Trophoblast cell (in vitro differentiated cells and primary cell): ENCODE results near the gene XPR1.

Experiments
- DNase-seq, 2 donors: peaks; one replicate each; pipeline ENCODE4 v3.0.0-alpha.2; 2016
- H2AFZ ChIP-seq: 2 replicates; pipeline ENCODE4 v1.6.1; 2013; ENCODE audit warnings: low read length, moderate library complexity, mild to moderate bottlenecking; ENCODE audit not compliant: insufficient read depth, poor library complexity
- H2AK5ac ChIP-seq: 2 replicates; pipeline ENCODE4 v1.6.1; 2013; ENCODE audit warnings: mild to moderate bottlenecking, low read length
- H2BK120ac ChIP-seq: 2 replicates; pipeline ENCODE4 v1.6.1; 2013; ENCODE audit warnings: low read length, mild to moderate bottlenecking, moderate library complexity; ENCODE audit not compliant: insufficient read depth, poor library complexity
- H2BK12ac ChIP-seq: 2 replicates; pipeline ENCODE4 v1.6.1; 2013; ENCODE audit warnings: mild to moderate bottlenecking, low read length, moderate library complexity
- H2BK5ac ChIP-seq: 2 replicates; pipeline ENCODE4 v1.6.1; 2013; ENCODE audit warnings: low read length, low read depth, moderate library complexity, mild to moderate bottlenecking; ENCODE audit not compliant: poor library complexity
- H3K14ac ChIP-seq: 2 replicates; pipeline ENCODE4 v1.6.1; 2013; ENCODE audit warnings: mild to moderate bottlenecking, low read length
- H3K18ac ChIP-seq: 2 replicates; pipeline ENCODE4 v1.6.1; 2013; ENCODE audit warnings: mild to moderate bottlenecking, low read length
- H3K23ac ChIP-seq: 2 replicates; pipeline ENCODE4 v1.6.1; 2013; ENCODE audit warnings: low read length
- H3K27ac ChIP-seq: 2 replicates; pipeline ENCODE4 v1.5.1; 2013; ENCODE audit warnings: low read depth, mild to moderate bottlenecking, inconsistent platforms, low read length, moderate library complexity
- H3K27me3 ChIP-seq: 2 replicates; pipeline ENCODE4 v1.6.1; 2013; ENCODE audit warnings: inconsistent platforms, mild to moderate bottlenecking, low read length, moderate library complexity; ENCODE audit not compliant: insufficient read depth
- H3K36me3 ChIP-seq, 2 experiments: 1 replicate in 1 of 2; 2 replicates in 1 of 2; pipeline ENCODE4 v1.6.1; 2013; ENCODE audit warnings: low read length in 2 of 2, mild to moderate bottlenecking in 2 of 2, moderate library complexity in 1 of 2; ENCODE audit not compliant: insufficient read depth in 2 of 2, control insufficient read depth in 1 of 2
- H3K4ac ChIP-seq: 2 replicates; pipeline ENCODE4 v1.6.1; 2013; ENCODE audit warnings: low read depth, mild to moderate bottlenecking, low read length, moderate library complexity
- H3K4me1 ChIP-seq, 2 experiments: 1 replicate in 1 of 2; 2 replicates in 1 of 2; pipeline ENCODE4 v1.6.1; 2013; ENCODE audit warnings: low read length in 2 of 2, mild to moderate bottlenecking in 2 of 2, moderate library complexity in 1 of 2; ENCODE audit not compliant: insufficient read depth in 2 of 2, control insufficient read depth in 1 of 2
- H3K4me2 ChIP-seq: 2 replicates; pipeline ENCODE4 v1.6.1; 2013; ENCODE audit warnings: inconsistent platforms, mild to moderate bottlenecking, low read length, moderate library complexity
- H3K4me3 ChIP-seq: 2 replicates; pipeline ENCODE4 v1.5.1; 2013; ENCODE audit warnings: mild to moderate bottlenecking, low read depth, low read length, inconsistent platforms
- H3K79me1 ChIP-seq: one replicate; pipeline ENCODE4 v1.6.1; 2013; ENCODE audit warnings: low read length
- H3K79me2 ChIP-seq: 2 replicates; pipeline ENCODE4 v1.6.1; 2013; ENCODE audit warnings: low read length, mild to moderate bottlenecking; ENCODE audit not compliant: control insufficient read depth, insufficient read depth, poor library complexity
- H3K9ac ChIP-seq: 2 replicates; pipeline ENCODE4 v1.6.1; 2013; ENCODE audit warnings: mild to moderate bottlenecking, low read length
- H3K9me3 ChIP-seq: 2 replicates; pipeline ENCODE4 v1.6.1; 2013; ENCODE audit warnings: low read depth, mild to moderate bottlenecking, control low read depth, inconsistent platforms, low read length; ENCODE audit not compliant: insufficient read depth
- H4K12ac ChIP-seq: 2 replicates; pipeline ENCODE4 v1.6.1; 2013; ENCODE audit warnings: low read depth, mild to moderate bottlenecking, low read length, moderate library complexity
- H4K8ac ChIP-seq: 2 replicates; pipeline ENCODE4 v1.6.1; 2013; ENCODE audit warnings: low read depth, mild to moderate bottlenecking, low read length, moderate library complexity
- H4K91ac ChIP-seq: one replicate; pipeline ENCODE4 v1.6.1; 2013; ENCODE audit warnings: low read depth, mild to moderate bottlenecking, low read length, moderate library complexity
- WGBS: extraction: QIAGEN DNeasy Blood & Tissue Kit; methylation state at CpG from one replicate; pipeline ENCODE4 v1.1.7; 2013; ENCODE audit warnings: missing lambda C conversion rate; ENCODE audit not compliant: insufficient read length, insufficient coverage; ENCODE audit errors: extremely low coverage; 5-methylcytosine and 5-hydroxymethylcytosine counted together

XPR1 gene

DNA sequence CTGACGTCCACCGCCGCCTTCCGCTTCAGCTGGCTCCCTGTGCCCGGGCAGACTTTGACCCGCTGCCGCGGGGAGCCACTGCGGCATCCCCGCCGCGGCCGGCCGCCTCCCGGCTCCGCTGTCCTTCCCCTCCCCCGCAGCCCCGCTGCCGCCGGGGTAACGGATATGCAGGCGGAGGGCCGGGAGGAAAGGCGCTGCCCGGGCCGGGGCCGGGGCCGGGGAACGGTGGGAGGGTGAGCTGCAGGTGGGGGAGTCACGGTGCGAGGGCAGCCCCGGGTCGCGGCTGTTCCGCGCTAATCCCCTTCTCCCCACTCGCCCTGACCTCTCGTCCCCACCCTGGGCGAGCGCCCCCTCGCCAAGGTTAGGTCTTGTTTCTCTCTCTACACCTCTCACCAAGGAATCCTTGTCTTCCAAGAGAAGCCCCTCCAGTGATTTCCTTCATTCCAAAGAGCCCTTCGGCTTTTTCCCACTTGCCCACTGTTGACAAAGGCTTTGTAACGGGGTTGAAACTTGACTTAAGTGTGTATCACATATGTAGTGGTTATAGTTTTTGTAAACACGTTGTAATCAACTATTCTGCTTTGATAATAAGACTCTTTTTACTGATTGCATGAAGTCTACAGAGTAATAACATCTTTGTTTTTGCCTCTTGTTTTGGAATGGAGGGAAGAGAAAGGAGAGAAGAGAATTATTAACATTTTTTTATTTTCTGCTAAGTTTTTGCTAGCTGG is 669 bp downstream of the XPR1 start:
- Histone ChIP-seq H3K27me3 (no peaks in the 10 kb centered on the region), H3K4me1 (no peaks in the 10 kb centered on the region), H3K79me2 (peaks cover 4% of the 10 kb centered on the region), H3K4me2 (peak overlapping the region; percentile 85), H3K79me1 (peaks cover 3% of the 10 kb centered on the region), H4K8ac (peak overlapping the region; percentile 76), H2AK5ac (no peak overlapping the region), H3K18ac (peak overlapping the region; percentile 78), H4K12ac (peak overlapping the region; percentile 51), H3K23ac (no peak overlapping the region), H3K9me3 (no peaks in the 10 kb centered on the region), H2BK5ac (peak overlapping the region; percentile 67), H2AFZ (peak overlapping the region; percentile 92), H3K36me3 (no peaks in the 10 kb centered on the region), H4K91ac (peak overlapping the region; percentile 2), H3K4me3 (peak overlapping the region; percentile 98), H3K9ac (peak overlapping the region; percentile 84), H3K27ac (peak overlapping the region; percentile 78), H2BK12ac (peak overlapping the region; percentile 51), H3K14ac (peak overlapping the region; percentile 82), H3K4ac (no peak overlapping the region), H2BK120ac (no peak overlapping the region)
- WGBS = no CpG with 5 or more reads among the region's 44 CpGs
- DNase-seq = peak in 1 of 2 donors; percentile 44

DNA sequence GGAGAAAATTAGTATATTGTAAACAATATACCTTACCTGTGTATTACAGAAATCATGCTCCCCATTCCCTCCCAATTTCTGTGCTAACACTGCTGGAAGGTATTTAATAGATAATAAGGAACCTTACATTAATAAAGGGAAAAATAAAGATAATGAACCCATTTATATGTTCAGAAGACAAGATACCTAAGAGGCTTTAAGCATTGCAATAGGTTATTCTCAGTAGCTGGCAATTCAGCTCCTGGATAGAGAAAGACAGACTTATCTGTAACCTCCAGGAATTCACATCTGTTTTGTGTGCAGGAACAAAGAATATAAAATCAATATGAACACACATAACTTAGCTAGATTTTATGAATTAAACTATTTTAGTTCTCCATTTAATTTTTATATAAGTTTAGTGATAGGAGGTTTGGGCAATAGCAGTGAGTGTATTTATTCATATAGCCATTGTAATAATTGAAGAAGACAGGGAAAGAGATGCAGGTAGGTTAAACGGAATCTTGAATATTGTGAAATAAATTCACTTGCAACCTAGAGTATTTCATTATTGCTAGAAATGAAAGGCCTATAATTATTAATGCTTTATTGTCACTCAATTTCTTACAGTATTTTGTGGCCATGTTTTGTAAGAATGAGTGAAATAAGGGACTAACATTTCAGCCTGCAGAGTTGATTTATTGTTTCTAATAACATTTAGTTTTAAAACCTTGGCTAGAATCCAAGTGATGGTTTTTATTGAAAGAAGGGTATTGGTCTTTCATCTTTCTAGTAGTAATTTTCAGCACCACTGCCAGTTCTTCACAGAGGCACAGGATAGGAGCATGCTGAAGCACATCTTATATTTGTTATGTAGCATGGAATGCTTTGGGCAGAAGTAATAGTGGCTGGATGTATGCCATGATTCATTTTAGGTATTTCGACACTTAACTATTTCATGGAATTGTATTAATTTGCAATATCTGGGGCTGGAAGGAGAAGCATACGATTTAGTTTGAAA is 1.5 kb downstream of the XPR1 start:
- Histone ChIP-seq H3K9me3 (no peaks in the 10 kb centered on the region), H3K4me2 (no peak overlapping the region), H4K8ac (no peak overlapping the region), H2AFZ (no peak overlapping the region), H3K27ac (no peak overlapping the region), H3K14ac (no peak overlapping the region), H4K91ac (no peak overlapping the region), H3K4me3 (no peak overlapping the region), H3K23ac (no peak overlapping the region), H2BK5ac (no peak overlapping the region), H3K36me3 (no peaks in the 10 kb centered on the region), H4K12ac (no peak overlapping the region), H2BK120ac (no peak overlapping the region), H3K79me1 (peaks cover 3% of the 10 kb centered on the region), H3K4me1 (no peaks in the 10 kb centered on the region), H2AK5ac (no peak overlapping the region), H3K79me2 (peaks cover 4% of the 10 kb centered on the region), H3K18ac (no peak overlapping the region), H2BK12ac (no peak overlapping the region), H3K27me3 (no peaks in the 10 kb centered on the region), H3K4ac (no peak overlapping the region), H3K9ac (no peak overlapping the region)
- no CpG with 5 or more reads among the region's 3 CpGs for WGBS
- peak in 1 of 2 donors; percentile 24 for DNase-seq

DNA sequence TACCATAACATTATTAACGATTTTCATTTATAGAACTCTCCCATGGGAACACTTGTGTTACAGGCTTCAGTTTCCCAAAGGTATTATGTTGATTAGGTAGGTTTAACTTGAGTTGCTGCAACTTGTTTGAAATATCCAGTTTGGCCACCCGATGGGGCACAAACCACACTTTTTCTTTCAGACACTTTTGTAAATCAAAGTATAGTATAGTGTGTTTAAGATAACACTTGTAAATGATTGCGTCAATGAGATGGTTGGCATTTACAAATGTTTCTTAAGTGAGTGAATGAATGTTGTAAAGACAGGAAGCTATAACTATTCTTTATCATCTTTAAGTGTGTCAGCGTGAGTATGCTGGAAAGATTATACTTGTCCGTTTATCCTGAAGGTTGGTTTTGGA is 4.3 kb downstream of the XPR1 start:
- no peaks in the 10 kb centered on the region for H3K36me3 ChIP-seq
- H3K4ac ChIP-seq = no peak overlapping the region
- WGBS = no CpG with 5 or more reads among the region's 5 CpGs
- no peak overlapping the region for H2AFZ ChIP-seq
- H3K18ac ChIP-seq = no peak overlapping the region
- H3K9ac ChIP-seq = no peak overlapping the region
- H2BK5ac ChIP-seq = no peak overlapping the region
- H2BK120ac ChIP-seq = no peak overlapping the region
- H3K79me2 ChIP-seq = peaks cover 4% of the 10 kb centered on the region
- H3K4me1 ChIP-seq = peaks cover 0 to 2% of the 10 kb centered on the region in 2 experiments
- H3K4me2 ChIP-seq = no peak overlapping the region
- no peak overlapping the region for H3K27ac ChIP-seq
- no peak overlapping the region for H4K8ac ChIP-seq
- H3K79me1 ChIP-seq = peaks cover 3% of the 10 kb centered on the region
- no peak overlapping the region for H3K4me3 ChIP-seq
- no peak overlapping the region for H4K91ac ChIP-seq
- H2AK5ac ChIP-seq = no peak overlapping the region
- no peak overlapping the region for H3K14ac ChIP-seq
- H3K23ac ChIP-seq = no peak overlapping the region
- no peaks in the 10 kb centered on the region for H3K27me3 ChIP-seq
- no peak overlapping the region for H4K12ac ChIP-seq
- DNase-seq = peak; percentile 42 to 65
- no peaks in the 10 kb centered on the region for H3K9me3 ChIP-seq
- no peak overlapping the region for H2BK12ac ChIP-seq

DNA sequence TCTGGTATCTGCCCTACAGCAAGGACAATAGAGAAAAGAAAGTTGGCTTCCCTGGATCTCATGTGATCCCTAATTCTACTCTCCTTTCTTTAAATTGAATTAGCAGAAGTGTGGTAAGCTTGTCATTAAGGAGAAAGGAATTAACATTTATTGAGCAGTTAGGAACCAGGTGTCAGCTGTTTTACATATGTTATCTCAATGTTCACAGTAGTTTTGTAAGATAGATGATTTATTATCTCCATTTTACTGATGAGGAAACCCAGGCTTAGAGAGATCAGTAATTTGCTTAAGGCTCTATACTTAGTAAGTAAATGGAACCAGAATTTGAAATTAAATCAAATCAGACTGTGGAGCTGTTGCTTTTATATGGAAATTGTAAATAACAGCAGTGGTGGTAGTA is 8.0 kb downstream of the XPR1 start:
- Histone ChIP-seq H3K18ac (no peak overlapping the region), H3K14ac (no peak overlapping the region), H3K4me2 (no peak overlapping the region), H2AK5ac (no peak overlapping the region), H3K23ac (no peak overlapping the region), H3K4me1 (peaks cover 0 to 2% of the 10 kb centered on the region in 2 experiments), H3K4me3 (no peak overlapping the region), H2BK120ac (no peak overlapping the region), H2BK12ac (no peak overlapping the region), H4K91ac (no peak overlapping the region), H2BK5ac (no peak overlapping the region), H3K9me3 (no peaks in the 10 kb centered on the region), H3K79me2 (no peaks in the 10 kb centered on the region), H3K9ac (no peak overlapping the region), H4K12ac (no peak overlapping the region), H4K8ac (no peak overlapping the region), H3K27ac (no peak overlapping the region), H3K27me3 (no peaks in the 10 kb centered on the region), H3K79me1 (no peaks in the 10 kb centered on the region), H3K4ac (no peak overlapping the region), H3K36me3 (no peaks in the 10 kb centered on the region), H2AFZ (no peak overlapping the region)
- DNase-seq = no peak
